ENCODE data around the gene TLE7.

TLE7 gene

DNA sequence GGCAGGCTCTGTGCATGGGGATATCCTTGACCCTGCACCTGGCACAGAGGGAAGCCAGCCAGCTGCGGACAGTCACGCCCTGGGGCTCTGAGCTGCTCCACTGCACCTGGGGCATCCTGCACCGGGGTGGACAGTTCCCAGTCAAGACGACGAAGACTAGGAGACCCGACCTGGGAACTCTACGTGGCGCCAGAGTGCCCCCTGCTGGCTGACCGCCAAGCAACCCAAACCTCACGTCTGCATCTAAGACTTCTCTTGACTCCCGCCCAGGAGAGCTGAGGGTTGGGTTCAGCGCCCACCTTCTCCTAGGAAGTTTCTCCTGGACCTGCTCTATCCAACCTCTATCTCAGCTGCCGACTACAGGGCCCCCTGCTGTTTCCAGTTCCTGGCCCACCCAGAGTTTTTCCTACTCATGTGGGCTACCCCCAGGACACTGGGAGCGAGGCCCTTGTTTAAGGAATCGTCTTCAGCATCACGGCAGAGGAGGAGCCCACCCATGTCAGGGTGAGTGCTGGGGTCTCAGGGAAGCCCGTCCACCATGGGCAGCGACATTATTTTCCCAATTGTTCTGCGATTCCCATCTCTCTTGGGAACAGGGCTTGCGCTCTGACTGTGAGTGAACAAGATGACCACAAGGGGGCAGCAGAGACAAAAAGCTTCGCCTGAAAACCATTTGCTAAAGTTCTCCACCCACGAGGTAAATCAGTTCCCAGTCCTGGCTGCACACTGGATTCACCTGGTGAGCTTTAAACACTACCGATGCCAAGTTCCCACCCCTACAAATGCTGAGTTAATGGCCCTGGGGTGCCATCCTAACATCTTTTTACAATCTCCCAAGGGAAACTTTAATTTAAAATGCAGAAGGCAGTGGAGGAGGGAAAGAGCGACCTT, 29.3 kb downstream of the TLE7 start:
- peak in 1 of 2 experiments; percentile 13 for DNase-seq

DNA sequence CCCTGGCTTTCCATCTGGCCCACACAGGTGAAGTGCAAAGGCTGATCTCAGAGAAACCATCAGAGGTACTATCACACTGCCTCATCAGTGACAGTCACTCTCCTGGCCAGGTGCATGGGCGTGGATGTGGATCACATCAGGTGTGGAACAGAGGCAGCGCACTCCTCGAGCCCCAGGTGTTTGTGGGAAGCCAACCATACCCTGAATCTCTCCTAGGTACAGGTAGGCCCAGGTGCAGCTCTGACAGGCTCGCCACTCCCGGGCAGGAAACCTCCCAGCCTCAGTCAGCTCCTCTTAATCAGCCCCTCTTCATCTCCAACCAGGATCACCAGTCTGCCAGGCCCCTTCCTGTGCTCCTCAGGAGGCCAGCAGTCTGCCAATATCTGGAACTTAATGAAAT, 31.7 kb downstream of the TLE7 start:
- no peak for DNase-seq

DNA sequence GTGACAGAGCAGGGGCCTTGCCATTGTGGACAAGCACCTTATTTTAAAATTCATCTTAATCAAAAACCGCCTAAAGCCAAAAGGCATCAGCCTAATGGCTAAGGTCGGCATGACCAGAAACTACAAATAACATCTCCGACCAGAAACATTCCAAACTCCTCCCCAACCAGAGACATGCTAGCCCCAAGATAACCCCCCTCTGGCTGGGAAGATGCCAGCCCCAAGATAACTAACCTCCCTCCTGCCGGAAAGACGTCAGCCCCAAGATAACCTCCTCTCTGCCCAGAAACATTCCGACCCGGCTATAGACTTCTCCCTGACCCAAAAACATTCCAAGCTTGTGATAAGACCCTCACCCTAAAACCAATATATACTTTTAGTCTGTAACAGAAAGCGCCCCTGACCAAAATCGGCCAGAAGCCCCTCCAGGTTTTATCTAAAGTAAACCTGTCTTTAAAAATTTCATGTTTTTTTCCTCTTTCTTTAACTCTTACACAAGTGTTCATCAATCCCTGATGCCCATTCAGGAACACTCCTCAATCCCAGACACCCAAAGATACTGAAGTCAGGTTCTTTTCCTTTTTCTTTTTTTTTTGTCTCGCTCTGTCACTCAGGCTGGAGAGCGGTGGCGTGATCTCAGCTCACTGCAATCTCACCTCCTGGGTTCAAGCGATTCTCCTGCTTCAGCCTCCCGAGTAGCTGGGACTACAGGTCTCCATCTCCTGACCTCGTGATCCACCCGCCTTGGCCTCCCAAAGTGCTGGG, 32.7 kb downstream of the TLE7 start:
- no peak for DNase-seq

DNA sequence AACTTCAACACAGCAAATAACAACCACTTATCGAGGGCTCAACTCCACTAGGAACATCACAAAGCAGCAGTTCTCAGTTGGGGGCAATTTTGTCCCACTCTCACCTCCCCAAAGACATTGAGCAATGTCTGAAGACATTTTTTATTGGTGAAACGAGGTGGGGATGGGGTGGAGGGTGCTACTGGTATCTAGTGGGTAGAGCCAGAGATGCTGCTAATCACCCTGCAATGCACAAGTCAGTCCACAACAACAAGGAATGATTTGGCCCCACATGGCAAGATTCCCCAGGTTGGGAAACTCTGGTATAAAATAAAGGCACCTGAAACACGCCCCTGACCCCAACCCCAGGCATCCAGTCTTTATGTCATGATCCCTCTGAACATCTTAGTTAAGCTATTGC, 33.3 kb downstream of the TLE7 start:
- DNase-seq: no peak

DNA sequence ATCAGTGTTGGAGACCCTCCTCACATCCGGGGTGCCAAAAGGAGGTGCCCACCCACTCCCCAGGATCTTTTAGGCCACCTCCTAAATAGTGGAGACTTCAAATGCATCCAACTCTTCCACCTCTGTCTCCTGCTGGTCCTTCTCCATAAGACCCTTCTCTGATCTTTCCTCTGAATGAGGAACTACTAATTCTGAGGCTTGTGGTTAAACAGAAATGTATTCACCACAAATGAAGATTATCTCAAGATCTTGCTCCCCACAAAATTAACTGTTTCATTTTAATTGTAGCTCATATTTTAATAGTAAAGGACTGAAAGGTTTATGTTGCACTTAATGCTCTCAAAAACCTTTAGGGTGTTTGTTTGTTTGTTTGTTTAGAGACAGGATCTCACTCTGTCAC, 34.1 kb downstream of the TLE7 start:
- no peak for DNase-seq

DNA sequence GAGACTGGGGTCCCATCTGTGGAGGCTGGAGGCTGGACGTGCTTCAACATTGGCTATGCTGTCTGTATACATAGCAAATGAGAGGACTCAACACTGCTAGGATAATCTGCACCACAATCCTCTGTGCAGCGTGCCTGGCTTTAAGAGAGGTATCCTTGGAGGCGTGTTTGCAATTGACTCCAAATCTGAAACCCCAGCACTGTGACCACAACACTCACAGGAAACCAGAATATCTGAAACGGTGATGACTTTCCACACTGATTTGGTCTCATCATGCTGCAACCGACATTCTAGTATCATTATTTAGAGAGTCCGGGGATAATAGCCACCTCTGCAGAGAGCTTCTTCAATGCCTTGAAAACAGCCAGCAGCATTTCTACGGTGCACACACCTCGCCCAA, 35.1 kb downstream of the TLE7 start:
- DNase-seq: no peak

DNA sequence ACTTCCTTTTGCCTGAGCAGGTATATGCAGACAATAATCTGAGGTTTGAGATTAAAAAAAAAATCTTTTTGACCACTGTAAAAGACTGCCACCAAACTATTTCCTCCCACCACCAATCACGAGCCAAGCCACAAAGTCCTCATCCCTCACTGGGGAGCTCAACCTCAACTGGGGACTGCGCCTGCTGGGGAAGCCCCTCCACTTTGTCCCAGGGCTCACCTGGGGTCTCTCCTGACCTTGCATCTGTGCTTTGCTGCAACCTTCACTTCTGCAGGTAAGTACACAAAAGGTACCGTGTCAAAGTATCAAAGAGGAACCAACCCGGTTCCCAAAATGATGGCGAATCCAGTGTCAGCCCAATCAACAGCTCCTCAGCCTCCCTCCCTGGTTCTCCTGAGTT, 35.5 kb downstream of the TLE7 start:
- DNase-seq: no peak

DNA sequence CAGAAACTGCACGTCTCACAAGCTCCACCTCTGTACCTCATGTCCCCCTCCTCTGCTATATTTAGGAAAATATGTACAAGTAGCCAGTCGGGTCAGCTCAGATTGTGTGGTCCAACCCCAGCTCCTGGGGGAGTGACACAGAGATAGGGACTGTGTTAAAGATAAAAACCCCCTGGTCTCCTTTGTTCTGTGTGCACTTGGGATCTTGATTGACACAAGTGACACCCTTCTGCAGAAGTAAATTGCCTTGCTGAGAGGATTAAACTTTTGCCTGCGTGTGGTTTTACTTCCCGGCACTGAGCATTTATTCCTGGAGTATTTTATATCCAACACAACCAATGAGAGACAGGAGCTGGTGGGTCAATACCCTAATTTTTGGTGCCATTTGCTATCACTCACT, 37.5 kb downstream of the TLE7 start:
- no peak for DNase-seq

DNA sequence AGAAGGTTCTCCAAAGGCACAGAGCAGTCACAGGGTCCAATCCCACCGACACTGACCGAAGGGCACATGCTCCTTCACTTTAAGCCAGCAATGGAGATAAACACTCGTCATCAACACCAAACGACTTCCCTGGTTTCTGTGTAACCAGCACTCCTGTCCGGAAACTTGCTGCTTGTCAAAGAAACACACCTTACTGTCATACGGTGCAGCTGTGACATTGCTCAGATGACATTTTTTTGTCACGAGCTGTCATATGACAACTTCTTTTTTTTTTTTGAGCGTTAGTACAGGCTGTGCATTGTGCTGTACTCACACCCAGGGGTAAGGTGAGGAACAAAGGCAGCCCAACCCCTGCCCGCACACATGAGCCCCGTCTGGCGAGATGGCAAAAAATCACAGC, 39.2 kb downstream of the TLE7 start:
- DNase-seq: no peak

DNA sequence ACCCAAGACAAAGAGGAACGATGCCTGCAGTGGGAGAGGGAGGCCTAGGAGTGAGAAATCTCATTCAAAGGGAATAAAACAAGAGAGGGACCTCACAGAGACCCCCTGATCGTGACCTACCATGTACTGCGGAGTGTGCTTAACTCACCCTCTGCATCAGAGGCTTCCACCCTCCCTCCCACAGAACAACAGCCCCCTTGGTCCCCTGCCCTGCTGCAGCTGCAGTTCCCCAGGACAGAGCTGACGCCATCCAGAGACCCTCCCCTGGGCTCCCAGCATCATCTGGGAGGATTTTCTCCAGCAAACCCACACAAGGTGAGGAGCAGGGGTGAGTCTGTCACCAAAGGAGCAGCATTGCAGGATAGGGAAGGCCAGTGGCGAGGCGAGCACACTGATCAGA, 39.8 kb downstream of the TLE7 start:
- no peak for DNase-seq

DNA sequence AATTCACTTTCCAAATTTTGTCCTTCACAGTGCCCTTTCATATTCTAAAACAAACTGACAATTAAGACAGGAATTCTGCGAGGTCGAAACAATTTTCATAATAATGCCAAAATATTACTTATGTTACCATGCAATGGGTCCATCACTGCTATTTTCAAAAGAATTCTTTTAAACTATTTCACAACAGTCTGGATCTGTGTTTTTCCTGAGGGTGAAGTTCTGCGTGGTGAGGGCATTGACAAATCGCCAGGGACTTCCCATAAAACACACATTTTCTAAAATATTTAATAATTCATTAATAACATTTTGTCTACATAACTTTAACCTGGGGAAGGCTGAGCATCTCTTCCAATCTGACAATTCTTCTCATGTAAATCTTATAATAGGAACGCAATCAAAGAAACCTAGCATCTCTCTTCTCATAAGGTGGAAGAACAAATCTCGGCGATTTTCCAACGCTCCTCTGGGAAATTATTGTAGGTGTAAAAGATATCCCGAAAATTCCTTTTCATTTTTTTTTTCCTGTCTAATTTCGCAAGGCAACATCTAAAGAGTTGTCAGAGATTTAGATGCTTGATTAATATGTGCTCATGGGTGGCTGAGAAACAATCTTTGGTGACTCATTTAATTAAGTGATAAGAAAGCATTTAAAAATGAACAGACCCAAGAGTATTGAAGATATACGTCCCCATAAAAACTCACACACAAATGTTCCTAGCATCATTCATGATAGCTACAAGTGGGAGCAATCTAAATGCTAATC, 41.9 kb downstream of the TLE7 start:
- no peak for DNase-seq

DNA sequence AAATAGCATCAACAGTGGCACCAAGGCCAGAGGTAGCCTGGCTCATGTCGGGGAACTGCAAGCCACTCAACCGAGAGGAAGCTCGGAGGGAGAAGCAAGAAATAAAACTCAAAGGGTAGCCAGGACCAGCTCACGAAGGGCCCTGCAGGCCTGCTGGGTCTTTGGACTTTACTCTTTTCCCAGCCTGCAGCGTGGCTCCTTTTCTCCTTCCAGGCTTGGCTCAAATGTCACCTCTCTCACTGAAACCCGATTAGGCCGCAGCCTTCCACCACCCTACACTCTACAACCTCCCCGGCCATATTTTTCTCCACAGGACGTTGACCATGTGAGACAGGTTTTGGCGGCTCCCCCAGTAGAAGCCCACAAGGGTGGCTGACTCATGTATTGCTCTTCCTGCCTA, 45.3 kb downstream of the TLE7 start:
- DNase-seq: no peak

DNA sequence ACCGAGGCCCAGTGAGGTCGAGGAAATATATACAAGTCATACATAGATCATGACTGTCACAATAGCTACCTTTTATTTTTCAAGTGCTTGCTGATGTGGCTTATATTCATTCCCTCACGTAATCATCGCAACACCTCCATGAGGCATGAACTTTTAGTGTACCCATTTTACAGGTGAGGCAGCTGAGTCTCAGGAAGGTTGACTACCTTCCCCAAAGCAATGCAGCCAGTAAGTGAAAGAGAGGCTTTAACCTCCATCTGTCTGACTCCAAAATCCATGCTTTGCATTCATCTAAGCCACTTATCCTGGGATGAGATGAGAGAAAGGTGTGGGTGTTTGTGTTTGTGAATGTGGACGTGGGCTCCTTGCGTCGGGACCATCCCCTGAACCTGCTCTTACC, 52.5 kb downstream of the TLE7 start:
- no peak for DNase-seq

DNA sequence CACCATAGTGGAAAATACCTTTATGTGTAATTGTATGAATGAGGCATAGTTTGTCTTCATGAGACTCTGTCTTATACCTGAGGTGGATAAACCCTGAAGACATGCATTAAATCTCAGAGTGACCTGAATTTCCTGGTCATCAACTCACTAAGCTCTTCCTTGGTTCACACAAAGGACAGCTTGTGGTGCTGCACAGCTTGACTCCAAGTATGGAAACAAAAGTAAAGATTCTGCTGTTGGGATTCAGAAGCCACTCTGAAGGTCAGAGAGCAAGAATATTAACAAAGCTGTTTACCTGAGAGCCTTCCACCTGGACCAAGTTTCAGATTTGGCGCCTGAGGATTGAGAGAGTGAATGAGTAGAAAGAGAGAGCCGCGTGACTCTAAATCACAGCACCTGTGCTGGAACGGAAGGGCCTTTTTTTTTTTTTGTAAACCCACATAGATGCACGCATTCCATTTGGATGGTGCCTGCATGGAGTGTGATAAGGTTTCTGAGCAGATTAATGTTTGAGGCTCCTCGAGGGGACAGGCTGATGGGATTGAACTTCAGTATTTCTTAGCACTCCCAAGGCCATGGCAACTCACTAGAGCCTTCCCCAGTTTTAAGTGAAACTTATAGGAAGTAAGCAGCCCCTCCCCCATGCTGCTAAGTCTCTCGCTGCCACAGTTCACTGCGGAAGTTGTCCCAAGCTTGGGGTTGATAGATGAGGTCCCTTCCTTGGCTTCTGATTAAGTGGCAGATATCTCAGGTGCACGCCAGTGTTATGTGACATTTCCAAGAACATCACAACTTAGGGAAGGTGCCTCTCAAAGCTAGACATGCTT, 54.6 kb downstream of the TLE7 start:
- no peak for DNase-seq

DNA sequence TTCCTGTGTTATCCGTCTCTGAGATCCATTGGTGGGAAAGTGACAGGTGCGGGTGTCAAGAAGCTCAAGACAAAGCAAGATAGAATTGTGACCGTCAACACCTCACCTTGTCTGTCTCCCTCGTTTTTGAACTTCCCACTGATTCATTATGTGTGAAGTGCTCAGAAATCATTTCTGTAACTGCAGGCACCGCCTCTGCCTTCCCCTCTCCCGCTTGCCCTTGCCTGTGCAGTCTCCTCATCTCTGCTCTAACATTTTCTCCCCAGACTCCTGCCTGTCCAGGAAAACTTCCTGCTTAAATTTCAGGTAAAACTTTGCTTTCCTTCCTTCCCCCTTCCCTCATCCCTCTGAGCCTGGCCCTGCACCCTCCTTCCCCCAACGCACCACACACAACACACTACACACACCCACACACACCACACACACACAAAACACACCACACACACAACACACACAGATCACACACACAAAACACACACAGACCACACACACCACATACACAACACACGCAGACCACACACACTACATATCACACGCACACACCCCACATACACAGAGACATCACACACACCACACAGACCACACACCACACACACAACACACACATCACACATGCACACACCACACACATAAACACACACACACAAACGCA, 57.7 kb downstream of the TLE7 start:
- no peak for DNase-seq

DNA sequence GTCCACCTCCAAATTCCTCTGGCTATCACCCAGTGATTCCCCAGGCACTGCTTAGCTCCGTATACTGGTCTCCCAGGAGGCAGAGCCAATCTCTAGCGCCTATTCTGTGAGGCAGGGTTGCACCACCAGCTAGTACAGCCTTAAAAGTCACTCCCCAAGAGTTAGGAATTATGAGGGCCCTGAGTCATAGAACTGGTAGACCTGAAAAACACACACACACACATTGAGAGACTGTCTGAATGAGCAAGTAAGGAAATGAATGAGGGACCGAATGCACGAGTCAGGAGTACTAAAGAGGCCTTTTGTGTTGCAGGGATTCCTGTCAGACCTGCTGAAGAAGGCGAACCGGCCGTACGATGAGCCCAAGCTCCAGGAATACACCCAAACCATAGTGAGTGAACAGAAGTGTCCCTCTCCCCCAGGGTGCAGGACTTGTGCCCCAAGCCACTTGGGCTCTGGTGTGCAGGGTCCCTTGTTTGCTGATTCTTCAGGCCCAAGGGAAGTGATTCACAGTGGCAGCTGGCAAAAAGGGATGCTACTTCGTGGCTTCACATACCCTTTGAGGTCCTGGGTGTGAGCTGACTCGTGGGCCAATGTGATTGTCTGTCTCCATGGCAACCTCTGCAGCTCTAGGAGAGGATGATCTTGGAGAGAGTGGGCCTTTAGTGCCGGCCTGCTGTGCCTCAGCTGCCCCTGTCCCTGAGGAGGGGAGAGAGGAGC, 58.6 kb downstream of the TLE7 start:
- no peak for DNase-seq

DNA sequence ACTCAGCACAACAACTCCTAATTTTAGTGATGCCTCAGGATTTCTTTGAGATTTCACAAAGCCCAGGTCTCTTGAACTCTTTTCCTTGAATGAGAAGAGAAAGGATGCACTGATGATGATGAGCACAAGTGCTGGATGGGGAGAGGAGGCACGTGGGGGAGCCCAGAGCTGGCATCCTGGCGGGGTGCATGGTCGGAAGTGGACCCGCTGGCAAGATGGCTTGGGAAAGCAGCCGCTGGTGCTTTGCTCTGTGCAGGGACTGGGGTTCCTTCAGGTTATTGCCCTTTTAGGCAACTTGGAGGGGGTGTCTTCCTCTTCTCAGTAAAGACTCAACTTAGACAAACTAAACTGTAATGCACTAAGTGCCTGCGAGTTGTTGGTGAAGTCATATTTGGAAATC, 61.0 kb downstream of the TLE7 start:
- DNase-seq: no peak
